H1 (cell line): ENCODE results near the gene MCUR1. TPM values are rescaled to one million over a fixed set of nuclear protein-coding genes. Genes with fewer than 3 reads are reported as not detected.

Experiments used
- CBX8 ChIP-seq: fragments of 300-800, 300-1000 bp; sonication (generic); IDR thresholded peaks from 2 replicates; pipeline ENCODE4 v1.7.1; 2016; ENCODE audit warnings: low read depth, low read length, borderline replicate concordance
- SIRT6 ChIP-seq: IDR thresholded peaks from one replicate; pipeline ENCODE4 v1.7.1; 2012; ENCODE audit warnings: low read length, inconsistent platforms
- SRF ChIP-seq: IDR thresholded peaks from 2 replicates; pipeline ENCODE4 v1.6.1; 2011; ENCODE audit warnings: mild to moderate bottlenecking, low read depth, low read length, moderate library complexity
- polyA plus RNA-seq, 7 experiments: library from polyadenylated mRNA; depleted of rRNA in 3 of 7; stranded (reverse) in 5 of 7; unstranded in 2 of 7; fragments of >200 nt in 5 of 7; fragments of 200-250 nt in 2 of 7; gene quantifications; 1 replicate in 5 of 7; 2 replicates in 1 of 7; 4 replicates in 1 of 7; pipeline versions ENCODE4 v1.2.1 to v1.2.3, GENCODE V29; 2011 to 2013; ENCODE audit warnings: missing spikeins in 2 of 7, mixed read lengths in 2 of 7
- total RNA-seq: library from RNA; stranded (reverse); fragmentation: NEBNext Ultra II Directional; extraction: Animal tissue kit (Norgen Biotek cat#: 25700); gene quantifications from 2 replicates; pipeline ENCODE4 v1.2.1, GENCODE V29; 2021
- TF ChIP-seq, protein P1 (sequence below): IDR thresholded peaks from 2 replicates; pipeline ENCODE4 v1.6.1; 2011; ENCODE audit warnings: low read length, improper control_type of control experiment

Gene MCUR1
- total and polyA plus RNA-seq, 2 of the 8 experiments (the other 6 are each of a cell fraction or from before 2014, with no cell fraction given), result 9.6 to 37.3 TPM

DNA sequence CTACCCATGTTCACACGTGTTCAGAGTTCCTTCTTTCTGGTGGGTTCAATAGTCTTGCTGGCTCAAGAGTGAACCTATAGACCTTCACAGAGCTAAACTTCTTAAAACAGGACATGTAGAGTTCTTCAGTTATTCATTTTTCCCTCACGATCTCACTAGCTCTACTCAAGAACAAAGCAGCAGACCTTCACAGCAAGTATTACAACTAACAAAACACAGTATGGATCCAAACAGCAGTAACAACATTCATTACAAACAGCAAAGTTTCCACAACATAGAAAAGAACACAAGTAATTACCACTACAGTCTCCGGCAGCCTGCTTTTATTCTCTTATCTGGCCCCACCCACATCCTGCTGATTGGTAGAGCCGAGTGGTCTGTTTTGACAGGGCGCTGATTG, 39.5 kb upstream of the MCUR1 start (continued):
- TF ChIP-seq CBX8 (no peak), SRF (no peak), SIRT6 (no peak)
- TF ChIP-seq, protein P1, sequence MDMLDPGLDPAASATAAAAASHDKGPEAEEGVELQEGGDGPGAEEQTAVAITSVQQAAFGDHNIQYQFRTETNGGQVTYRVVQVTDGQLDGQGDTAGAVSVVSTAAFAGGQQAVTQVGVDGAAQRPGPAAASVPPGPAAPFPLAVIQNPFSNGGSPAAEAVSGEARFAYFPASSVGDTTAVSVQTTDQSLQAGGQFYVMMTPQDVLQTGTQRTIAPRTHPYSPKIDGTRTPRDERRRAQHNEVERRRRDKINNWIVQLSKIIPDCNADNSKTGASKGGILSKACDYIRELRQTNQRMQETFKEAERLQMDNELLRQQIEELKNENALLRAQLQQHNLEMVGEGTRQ, result no peak
